Glomerular endothelial cell (primary cell): ENCODE data around the gene GRN. TPM values are rescaled to one million over a fixed set of nuclear protein-coding genes. Genes with fewer than 3 reads are reported as not detected.

ENCODE experiments used
- DNase-seq: peaks from one replicate; pipeline ENCODE4 v3.0.0-alpha.2; 2011; ENCODE audit warnings: low read depth, low spot score; ENCODE audit errors: extremely low read depth
- total RNA-seq: library from RNA; depleted of rRNA; stranded (reverse); fragments of >200 nt; gene quantifications from 2 replicates; pipeline ENCODE4 v1.2.3, GENCODE V29; 2015

GRN gene
- total RNA-seq, result 1,120 and 1,192 TPM in 2 replicates

GRCh38 chr17:44344939-44345453, at the start of gene GRN:
Gene GRN (plus strand): TSS chr17:44345302. CDS start chr17:44349165, 3,863 bp downstream.
- peak; percentile 90 for DNase-seq

DNA sequence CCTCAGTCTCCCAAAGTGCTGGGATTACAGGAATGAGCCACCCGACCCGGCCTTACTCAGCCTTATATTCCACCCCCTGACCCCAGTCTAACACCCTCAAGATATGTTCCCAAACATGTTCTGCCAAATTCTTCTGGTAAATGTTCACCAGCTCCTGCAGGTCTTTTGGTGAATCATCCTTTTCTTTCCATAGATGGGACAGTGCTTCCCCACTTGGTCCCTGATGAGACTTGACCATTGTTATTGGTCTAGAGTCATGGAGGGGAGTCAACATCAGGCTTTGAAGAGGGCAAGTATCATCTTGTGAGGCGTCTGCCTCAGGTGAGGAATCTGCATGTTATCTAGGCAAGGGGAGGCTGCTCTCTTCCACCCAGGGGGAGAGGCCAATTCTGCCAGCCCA, 47.1 kb upstream of the GRN start:
- no peak for DNase-seq

- no peak for DNase-seq
These were observed 40.5 kb upstream of the GRN start for GRCh38 chr17:44304651-44305050.

DNA sequence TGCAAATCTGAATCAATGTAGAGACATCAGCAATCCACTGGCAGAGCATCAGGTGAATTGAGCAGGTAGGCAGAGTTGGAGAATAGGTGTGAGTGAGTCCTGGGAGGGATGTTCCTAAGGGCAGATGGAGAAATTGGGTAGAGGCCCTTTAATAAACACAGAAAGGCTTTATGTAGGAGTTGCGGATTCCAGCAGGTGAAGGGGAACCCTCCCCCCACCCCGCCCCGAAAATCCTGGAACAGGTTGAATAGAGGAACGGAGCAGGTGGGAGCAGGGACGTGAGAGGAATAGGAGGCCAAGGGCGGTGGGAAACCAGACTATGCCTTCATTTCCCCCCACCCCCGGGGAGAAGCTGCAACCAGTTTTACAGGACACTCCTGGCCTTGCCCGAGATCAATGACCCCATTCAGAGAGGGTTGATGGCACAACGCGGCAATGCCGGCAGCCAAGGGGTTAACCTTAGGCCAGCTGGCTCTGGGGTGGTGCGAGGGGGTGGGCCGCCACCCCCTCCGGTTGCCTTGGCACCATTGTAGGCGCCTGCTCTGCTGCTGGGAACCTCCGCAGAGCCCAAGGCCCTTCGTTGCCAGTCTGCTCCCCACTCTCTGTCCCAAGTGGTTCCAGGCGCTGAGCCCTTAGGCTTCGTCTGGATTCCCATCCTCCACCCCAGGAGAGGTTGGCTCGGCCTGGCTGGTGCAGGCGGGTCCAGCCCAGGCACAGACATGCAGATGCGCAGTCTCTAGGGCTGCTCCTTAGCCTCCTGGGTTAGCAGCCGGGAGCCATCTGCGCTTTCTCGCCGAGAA, 37.5 kb upstream of the GRN start:
- DNase-seq, result no peak

- DNase-seq, result no peak
These were observed 36.7 kb upstream of the GRN start, which contains the start of gene RUNDC3A for GRCh38 chr17:44308320-44308818. Gene RUNDC3A (plus strand): TSS chr17:44308601. CDS start chr17:44308833, 232 bp downstream.

- DNase-seq, result no peak
These were observed 36.2 kb upstream of the GRN start for GRCh38 chr17:44308865-44309264.

GRCh38 chr17:44309472-44309871, 35.6 kb upstream of the GRN start:
- DNase-seq, result no peak

GRCh38 chr17:44310188-44310587, 34.9 kb upstream of the GRN start:
- DNase-seq, result no peak

- no peak for DNase-seq
These were observed 34.3 kb upstream of the GRN start for GRCh38 chr17:44310609-44311376.

- DNase-seq, result no peak
These were observed 33.4 kb upstream of the GRN start for GRCh38 chr17:44311562-44312181.

GRCh38 chr17:44312396-44313104, 32.6 kb upstream of the GRN start:
- DNase-seq, result no peak

DNA sequence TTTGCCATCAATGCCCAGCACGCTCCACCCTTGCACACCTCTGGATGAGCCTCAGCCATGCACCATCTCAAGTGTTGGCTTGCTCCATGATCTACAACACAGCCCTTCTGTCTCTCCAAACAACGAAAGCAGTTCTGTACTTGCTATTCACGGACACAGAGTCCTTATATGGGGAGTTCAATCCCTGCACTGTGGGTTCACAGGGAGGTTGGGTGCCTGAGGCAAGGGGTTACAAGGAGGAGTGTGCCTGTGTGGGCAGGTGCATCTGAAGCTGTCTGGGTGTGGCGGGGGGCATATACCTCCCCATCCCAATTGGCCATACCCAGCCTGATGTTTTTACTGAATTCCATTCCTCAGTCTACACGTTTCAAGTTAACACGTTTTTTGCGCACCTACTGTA, 31.1 kb upstream of the GRN start:
- no peak for DNase-seq

DNA sequence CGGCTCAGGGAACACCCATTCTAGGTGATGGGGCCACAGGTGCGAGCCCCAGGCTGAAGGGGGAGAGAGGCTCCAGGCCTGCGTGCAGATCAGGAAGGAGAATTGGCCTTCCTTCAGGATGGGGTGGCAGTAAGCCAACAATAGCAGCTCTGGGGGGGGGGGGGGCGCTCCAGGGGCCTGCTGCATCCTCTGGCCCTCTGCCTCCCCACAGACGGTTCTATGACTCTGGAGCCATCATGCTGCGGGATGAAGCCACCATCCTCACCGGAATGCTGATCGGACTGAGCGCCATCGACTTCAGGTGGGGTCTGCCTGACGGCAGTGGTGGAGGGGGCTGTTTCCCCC, 30.6 kb upstream of the GRN start:
- DNase-seq, result no peak

GRCh38 chr17:44314869-44315661, 30.0 kb upstream of the GRN start:
- DNase-seq, result no peak

DNA sequence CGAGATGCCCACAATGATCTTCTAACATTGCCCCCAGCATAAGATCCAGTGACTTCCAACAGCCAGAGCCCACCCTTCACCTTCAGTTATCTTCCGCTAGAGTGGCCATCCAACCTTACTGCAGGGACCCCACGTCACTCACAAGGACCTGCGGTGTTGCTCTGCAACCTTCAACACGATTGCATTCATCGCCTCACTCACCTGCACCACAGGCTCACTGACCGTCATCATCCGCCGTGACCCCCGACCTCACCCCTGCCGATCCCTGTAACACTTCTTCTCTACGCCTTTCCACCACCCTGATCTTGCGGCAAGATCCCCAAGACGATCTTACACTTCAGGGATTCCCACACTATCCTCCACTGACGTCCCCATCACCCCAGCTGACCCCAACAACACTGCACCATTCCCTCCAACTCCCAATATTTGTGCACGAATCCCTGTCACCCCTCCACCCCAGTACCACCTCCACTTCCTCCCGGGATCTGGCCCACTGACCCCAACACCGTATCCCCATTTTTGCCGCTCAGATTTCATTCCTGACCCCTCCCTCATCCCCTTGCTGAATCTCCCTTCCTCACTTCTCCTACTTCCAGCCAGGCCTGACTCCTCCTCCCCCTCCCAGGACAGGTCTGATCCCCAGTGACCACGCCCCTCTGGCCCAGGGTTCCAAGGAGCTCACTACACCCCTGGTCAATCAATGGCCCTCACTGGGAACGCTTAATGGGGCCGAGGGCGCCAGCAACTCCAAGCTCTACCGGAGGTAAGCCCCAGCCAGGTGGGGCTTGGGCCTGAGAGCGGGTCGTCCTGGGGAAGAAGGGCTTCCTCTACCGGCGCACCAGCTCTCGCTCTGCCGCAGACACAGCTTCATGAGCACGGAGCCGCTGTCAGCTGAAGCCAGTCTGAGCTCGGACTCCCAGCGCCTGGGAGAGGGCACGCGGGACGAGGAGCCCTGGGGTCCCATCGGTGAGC, 29.1 kb upstream of the GRN start:
- DNase-seq, result no peak

- no peak for DNase-seq
These were observed 27.6 kb upstream of the GRN start for GRCh38 chr17:44317545-44317944.

GRCh38 chr17:44318077-44318892, 26.8 kb upstream of the GRN start:
- no peak for DNase-seq

DNA sequence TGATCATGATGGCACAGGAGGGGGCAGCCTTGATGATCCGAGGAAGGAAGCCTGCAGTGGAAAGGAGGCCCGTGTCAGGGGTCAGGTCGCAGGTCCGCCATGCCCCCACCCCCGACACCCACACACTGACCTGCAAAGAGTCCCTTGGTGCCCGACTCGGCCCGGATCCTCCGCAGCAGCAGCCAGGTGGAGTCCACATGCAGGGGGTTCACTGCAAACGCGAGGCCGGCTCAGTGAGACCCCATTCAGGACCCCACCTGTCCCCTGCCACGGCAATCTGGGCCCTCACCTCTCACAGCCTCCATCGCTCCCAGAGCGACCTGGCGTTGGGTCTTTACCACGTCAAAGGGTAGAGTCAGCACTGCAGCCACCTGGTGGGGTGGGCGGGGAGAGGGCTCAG, 25.0 kb upstream of the GRN start:
- DNase-seq, result no peak
